Heart left ventricle (tissue), 13 donors: ENCODE measurements around the gene UMODL1.

Experiments
- POLR2A ChIP-seq, 2 donors: fragments of 450-650 bp; IDR thresholded peaks; one replicate each; pipeline ENCODE4 v1.6.1; 2017; ENCODE audit warnings: antibody characterized with exemption in 2 of 2, mild to moderate bottlenecking in 2 of 2, moderate library complexity in 2 of 2
- TF ChIP-seq, protein P1 (sequence below), 12 donors: fragments of 200-600 bp; sonication (generic) in 4 of 12; IDR thresholded peaks; one replicate each; pipeline versions ENCODE4 v1.5.0 to v1.8.0; 2018 to 2022; ENCODE audit warnings: antibody characterized with exemption in 12 of 12, mild to moderate bottlenecking in 5 of 12
- donor health status: ischemic (EF 13 %, LVEDD 7.1; RV severe dilation, severe dysfunction).
- donor health status: DM: no; HTN: yes; CAD: no.
- donor health status: DM: no; HTN: no; CAD: no.
- donor health status: ischemic (EF 25% LVEDD 6.9; RV normal size, moderate dysfunction).
- donor health status: ischemic (EF 25% LVEDD 5.7; RV mildly dilated, moderate dysfunction).
- donor health status: ischemic (EF 35%, LVEDD 5.7; RV mildly dilated, moderate dysfunction).
- donor health status: nonischemic (EF 11% LVEDD 7.7; RV severe dilation, severe dysfunction).
- donor health status: DM: yes; HTN: yes; CAD: no.
- donor health status: PGD.
- donor health status: ischemic (EF 29% LVEDD 5.4; RV normal size, mild dysfunction).
- donor health status: nonischemic (EF 23%, LVEDD 6.1; RV moderate dilation, normal function).

DNA sequence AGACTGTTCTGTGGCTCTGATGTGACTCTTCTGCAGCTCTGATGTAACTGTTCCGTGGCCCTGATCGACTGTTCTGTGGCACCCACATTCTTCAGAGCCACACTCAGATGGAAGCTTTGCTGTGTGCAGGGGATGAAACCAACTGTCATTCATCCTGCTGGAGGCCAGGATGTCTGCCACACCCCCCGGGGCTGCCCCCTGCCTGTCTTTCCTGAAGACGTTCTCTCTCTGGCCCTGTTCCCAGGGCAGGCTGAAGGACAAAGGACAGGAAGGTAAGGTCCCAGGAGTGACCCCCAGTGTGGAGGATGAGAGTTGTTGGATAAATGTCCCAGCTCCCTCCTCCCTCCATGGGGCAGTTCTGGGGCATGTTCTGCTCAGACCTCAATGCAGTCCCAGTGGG lies 29.4 kb upstream of the UMODL1 start:
- TF ChIP-seq, protein P1, sequence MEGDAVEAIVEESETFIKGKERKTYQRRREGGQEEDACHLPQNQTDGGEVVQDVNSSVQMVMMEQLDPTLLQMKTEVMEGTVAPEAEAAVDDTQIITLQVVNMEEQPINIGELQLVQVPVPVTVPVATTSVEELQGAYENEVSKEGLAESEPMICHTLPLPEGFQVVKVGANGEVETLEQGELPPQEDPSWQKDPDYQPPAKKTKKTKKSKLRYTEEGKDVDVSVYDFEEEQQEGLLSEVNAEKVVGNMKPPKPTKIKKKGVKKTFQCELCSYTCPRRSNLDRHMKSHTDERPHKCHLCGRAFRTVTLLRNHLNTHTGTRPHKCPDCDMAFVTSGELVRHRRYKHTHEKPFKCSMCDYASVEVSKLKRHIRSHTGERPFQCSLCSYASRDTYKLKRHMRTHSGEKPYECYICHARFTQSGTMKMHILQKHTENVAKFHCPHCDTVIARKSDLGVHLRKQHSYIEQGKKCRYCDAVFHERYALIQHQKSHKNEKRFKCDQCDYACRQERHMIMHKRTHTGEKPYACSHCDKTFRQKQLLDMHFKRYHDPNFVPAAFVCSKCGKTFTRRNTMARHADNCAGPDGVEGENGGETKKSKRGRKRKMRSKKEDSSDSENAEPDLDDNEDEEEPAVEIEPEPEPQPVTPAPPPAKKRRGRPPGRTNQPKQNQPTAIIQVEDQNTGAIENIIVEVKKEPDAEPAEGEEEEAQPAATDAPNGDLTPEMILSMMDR (IDR thresholded peaks at IDR 0.05): no peak
- TF ChIP-seq POLR2A (IDR thresholded peaks at IDR 0.05): no peak
